ENCODE measurements around the gene DCST2.

The DCST2 gene

DNA sequence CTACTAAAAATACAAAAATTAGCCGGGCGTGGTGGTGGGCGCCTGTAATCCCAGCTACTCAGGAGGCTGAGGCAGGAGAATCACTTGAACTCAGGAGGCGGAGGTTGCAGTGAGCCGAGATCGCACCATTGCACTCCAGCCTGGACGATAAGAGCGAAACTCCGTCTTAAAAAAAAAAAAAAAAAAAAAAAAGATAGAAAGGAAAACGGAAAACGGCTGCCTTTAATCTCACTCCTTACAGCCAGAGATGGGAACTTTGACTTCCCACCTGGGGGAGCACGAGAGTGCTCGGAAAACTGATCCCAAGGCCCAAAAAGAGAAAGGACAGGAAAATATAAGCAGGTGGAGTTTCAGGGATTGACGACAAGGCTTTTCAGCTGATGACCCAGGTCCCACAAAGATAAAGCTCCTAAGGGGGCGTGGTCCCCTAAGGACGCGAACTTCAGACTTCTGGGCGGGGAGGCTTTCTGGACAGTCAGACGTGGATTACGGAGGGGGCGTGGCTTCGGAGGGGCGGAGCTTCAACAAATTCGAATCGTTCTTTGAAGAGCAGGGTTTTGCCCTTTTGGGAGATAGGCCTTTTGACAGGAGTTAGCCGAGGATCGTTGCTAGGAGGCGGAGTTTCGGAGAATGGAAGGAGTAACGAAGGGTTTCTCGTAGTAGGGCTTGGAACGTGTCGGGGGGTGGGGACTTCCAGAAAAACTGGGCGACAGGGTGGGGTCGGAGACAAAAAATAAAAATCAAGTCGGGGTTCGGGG lies 60.1 kb downstream of the DCST2 start:
- peak; percentile 92 for DNase-seq

DNA sequence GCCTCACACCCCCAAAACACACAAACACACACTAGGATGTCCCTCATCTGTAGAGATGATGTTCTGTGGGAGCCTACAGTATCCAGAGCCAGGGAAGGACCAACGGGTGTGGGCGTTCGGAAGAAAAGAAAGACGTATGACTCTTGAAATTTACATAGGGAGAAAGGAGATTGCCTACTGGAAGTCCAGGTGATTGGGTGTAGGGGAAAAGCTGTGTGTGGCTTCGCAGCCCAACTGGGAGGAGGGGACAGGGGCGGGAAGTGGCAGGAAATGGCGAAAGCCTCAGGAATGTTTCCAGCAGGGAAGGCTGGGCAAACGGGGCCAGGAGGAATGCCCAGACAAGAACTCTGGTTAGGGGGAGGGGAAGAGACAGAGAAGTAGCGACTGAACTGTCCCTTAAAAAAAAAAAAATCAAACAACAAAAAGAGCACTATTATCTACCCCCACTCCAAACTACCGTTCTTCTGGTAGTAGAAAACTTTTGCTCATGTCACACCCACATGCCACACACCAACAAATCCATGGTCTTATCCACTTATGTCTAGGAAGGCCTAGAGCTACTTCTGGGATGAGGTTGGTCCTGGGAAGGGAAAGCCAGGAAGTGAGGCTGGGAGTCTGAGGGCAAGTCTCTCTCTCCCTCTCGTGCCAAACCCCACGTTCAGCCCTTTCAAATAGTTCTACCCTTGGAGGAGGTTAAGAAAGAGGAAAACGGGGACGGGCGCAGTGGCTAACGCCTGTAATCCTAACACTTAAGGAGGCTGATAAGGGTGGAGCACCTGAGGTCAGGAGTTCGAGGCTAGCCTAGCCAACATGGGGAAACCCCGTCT lies 60.9 kb downstream of the DCST2 start:
- no peak for DNase-seq

DNA sequence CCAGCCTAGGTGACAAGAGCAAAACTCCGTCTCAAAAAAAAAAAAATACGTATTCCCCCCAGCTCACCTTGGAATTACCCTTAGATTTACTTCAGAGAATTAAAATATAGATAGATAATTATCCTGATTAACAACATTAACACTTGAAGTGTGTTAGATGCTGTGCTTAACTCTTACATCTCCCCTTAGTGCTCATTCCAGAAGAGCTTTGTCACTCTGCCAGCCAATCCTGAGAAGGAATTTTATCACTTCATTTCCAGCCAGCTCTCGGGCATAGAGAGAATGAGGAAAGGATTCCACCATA lies 61.4 kb downstream of the DCST2 start:
- DNase-seq = no peak

DNA sequence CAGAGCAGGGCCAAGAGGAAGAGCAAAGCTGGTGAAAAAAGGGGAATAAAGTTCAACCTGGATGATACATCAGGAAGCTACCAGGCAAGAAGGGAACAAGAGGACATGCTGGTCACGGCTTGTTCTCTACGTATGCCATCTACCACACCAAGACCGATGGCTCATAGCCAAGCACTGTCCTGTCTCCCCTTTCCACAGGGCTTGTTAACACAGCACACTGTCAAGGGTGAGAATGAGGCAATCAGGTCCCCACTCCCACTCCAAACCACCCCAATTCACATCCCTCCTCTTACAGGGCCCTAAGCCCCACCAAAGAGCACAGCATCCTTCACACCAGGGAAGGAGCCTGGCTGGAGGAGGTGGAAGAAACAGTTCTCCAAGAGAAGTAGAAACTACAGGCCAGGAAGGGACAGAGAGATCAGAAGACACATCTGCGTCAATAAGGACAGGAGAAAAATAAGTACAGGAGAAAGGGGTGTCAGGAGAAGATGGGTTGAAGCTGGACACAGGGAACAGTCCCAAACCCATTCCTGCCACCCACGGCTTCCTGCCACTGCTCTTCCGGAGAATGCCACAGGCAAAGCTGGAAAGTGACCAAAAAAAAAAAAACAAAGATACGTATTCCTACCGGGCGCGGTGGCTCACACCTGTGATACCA lies 62.1 kb downstream of the DCST2 start:
- no peak for DNase-seq

DNA sequence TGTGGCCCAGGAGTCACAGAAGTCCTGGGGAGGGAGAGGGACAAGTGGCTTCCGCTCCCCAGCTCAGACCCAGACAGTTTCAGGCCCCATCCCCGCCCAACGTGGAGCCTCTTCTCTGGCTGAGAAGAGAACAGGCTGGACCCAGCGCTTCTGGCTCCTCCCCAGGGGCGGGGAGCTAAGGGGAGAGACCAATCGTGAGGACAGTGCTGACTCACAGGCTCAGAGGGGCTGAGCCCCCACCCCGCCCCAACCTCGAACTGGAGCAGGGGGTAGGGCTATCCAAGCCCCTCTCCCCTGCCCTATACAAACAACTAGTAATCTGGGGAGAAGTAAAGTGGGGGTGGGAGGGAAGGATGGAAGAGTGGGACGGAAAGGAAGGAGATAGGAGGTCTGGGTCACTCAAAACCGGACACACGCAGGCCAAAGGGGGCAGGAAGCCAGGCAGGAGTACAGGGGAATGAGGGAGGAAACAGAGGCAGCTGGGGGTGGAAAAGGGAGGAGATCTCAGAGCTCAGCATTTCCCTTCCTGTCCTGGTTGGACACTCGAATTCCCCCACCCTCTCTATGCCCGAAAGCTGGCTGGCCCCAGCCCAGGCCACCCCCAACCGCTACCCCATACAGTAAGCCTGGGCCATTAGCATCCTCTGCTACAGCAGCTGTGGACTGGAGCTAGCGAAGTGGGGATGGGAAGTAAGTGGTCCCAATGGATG lies 62.8 kb downstream of the DCST2 start, which contains the start of gene SHC1:
Gene SHC1 (minus strand): TSS at position 117 of the 710 bp plus-strand sequence. CDS start 221 bp downstream, outside the sequence.
- DNase-seq = peak; percentile 56

DNA sequence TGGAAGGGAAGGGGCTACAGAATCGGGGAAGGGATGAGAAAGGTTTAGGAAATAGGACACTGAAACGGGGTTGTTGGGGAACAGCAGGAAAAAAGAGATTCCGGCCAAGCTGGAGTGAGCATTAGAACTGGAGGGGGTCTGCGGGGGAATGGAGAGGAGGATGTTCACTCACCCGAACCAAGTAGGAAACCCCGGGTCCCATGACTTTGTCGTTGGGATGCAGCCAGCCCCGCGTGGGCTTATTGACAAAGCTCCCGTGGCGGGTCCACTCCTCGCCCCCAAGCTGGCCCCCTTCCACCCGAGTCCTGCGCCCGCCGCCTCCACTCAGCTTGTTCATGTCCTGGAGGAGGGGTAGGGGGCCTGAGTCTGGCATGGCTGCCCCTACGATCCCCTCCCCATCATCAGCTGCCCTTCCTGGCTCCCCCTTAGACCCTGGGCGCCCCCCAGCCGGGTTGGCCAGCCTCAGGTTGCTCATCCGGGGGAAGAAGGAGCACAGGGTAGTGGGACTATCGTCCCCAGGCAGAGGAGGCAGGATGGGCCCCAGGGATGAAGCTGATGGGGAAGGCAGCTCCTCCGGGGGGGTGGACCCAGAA lies 63.6 kb downstream of the DCST2 start:
- DNase-seq = no peak

DNA sequence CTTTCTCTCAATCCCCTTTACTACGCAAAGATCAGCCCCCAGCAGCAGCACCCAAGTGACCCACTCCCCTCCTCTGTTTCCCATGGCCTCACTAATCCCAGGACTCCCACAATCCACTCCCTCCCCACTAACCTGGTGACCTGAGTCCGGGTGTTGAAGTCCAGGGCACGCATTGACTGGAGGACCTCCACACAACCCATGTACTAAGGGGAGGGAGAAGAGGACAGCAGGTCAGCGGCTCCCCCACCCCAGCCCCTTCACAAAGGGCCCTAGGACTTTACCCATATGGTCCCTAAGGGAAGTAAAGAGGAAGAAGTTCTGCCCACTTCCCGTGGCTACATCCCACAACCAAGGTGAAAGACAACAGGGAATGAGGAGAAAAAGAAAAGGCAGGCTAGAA lies 64.3 kb downstream of the DCST2 start:
- DNase-seq = no peak

DNA sequence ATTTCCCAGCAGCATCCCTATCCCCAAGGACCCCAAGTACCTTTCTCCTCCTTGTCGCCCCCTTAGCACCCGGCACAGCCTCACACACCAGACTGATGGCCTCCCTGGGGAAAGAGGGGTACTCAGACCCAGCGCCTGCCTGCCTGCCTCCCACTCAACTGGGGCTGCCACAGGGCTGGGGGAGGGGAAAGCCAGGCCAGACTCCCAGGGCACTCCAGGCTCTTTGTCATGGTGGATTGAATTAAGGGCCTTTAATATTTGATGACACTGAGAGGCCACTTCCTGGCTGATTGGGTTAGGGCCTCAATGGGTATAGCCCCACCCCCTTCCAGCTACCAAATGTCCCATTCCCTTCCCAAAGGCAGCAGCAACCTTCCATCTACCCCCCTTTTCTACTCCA lies 64.8 kb downstream of the DCST2 start:
- DNase-seq = no peak
